Nephron progenitor cell (in vitro differentiated cells): ENCODE data around the gene CSTF3.
A peak's percentile ranks its signal among the peaks of the same experiment; 100 is the strongest.

Experiments
- DNase-seq: peaks from one replicate; pipeline ENCODE4 v3.0.0; 2021
- H3K27ac Mint-ChIP-seq: 2 replicates; pipeline ENCODE4 v1.8.0; 2021; ENCODE audit warnings: mild to moderate bottlenecking, moderate library complexity, mixed read lengths
- H3K27me3 Mint-ChIP-seq: 2 replicates; pipeline ENCODE4 v1.8.0; 2021; ENCODE audit warnings: mild to moderate bottlenecking, low read depth, mixed read lengths; ENCODE audit not compliant: poor library complexity
- H3K36me3 Mint-ChIP-seq: 2 replicates; pipeline ENCODE4 v1.8.0; 2021; ENCODE audit warnings: low read depth, mixed read lengths
- H3K4me1 Mint-ChIP-seq: 2 replicates; pipeline ENCODE4 v1.8.0; 2021; ENCODE audit warnings: mixed read lengths
- H3K4me3 Mint-ChIP-seq: 2 replicates; pipeline ENCODE4 v1.8.0; 2021; ENCODE audit warnings: mild to moderate bottlenecking, moderate library complexity, mixed read lengths
- H3K9me3 Mint-ChIP-seq: 2 replicates; pipeline ENCODE4 v1.8.0; 2021; ENCODE audit warnings: mild to moderate bottlenecking, moderate library complexity, mixed read lengths
- TF ChIP-seq, protein P1 (sequence below): fragments of 200-600 bp; sonication (generic); IDR thresholded peaks from 2 replicates; pipeline ENCODE4 v1.5.0; 2021; ENCODE audit warnings: antibody characterized with exemption

CSTF3 gene

DNA sequence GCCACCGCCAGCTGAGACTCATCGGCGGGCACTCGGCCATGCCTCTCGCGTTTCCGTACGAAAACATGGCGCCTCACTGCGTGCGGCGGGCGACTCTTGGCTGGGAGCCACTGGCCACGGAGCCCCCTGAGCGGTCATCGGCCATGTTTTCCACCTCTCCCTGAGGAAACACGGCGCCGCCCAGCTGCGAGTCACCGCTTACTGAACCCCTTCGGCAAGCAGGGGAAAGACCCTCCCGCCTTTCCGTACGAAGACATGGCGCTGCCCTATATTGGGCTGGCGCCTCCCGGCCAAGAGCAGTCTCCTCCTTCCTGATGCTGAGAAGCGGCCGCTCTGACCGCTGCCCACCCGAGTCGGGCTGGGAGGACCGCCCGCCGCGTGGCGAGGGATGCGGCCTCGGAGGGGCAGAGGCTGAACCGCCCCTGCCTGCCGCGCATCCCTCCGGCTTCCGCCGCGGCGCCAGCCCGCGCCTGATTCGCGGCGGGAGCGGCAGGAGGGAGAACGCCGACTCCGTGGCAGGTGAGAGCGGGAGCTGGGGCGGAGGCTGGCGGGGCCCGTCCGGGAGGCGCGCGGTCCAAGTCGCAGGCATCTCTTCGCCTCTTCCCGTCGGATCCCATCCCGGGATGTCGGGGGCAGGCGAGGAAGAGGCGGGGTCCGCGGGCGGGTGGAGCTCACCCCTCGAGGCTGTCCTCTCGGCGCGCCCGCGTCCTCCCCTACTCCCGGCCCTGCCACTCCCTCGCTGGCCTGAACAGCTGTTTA is 121.8 kb downstream of the CSTF3 start, which contains the start of gene TCP11L1:
Gene TCP11L1, plus strand, starts transcription at position 299 of the 759 bp plus-strand sequence. CDS start 4,202 bp downstream, outside the sequence.
- peak; percentile 87 for DNase-seq
- Mint-ChIP-seq H3K27ac (peak within 1 kb of the TSS; percentile 98), H3K36me3 (peaks cover 20% of the 10 kb centered on the region), H3K4me1 (peaks cover 27% of the 10 kb centered on the region), H3K9me3 (no peaks in the 10 kb centered on the region), H3K27me3 (no peaks in the 10 kb centered on the region), H3K4me3 (peak within 1 kb of the TSS; percentile 90)
- TF ChIP-seq, protein P1, sequence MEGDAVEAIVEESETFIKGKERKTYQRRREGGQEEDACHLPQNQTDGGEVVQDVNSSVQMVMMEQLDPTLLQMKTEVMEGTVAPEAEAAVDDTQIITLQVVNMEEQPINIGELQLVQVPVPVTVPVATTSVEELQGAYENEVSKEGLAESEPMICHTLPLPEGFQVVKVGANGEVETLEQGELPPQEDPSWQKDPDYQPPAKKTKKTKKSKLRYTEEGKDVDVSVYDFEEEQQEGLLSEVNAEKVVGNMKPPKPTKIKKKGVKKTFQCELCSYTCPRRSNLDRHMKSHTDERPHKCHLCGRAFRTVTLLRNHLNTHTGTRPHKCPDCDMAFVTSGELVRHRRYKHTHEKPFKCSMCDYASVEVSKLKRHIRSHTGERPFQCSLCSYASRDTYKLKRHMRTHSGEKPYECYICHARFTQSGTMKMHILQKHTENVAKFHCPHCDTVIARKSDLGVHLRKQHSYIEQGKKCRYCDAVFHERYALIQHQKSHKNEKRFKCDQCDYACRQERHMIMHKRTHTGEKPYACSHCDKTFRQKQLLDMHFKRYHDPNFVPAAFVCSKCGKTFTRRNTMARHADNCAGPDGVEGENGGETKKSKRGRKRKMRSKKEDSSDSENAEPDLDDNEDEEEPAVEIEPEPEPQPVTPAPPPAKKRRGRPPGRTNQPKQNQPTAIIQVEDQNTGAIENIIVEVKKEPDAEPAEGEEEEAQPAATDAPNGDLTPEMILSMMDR = no peak

DNA sequence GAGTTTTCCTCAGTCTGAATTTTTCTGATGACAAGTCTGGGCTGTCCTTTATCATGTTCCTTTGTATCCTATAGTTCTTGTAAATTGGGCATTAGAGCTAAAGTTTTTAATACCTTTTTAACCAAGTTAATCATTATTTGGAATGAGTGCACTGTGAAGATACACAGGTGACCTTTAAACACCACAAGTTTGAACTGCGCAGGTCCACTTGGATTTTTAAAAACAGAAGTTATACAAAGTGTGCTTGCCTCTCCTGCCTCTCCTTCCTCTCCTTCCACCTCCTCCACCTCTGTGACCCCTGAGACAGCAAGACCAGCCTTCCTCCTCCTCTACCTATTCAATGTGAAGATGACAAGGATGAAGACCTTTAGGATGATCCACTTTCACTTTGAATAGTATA is 126.3 kb downstream of the CSTF3 start:
- Mint-ChIP-seq H3K36me3 (peaks cover 30% of the 10 kb centered on the region), H3K27ac (peak overlapping the region; percentile 54)

More for the DNA sequence above, 126.3 kb downstream of the CSTF3 start:
- no peak for DNase-seq
- H3K27me3 Mint-ChIP-seq = no peaks in the 10 kb centered on the region
- no peaks in the 10 kb centered on the region for H3K9me3 Mint-ChIP-seq
- no peaks in the 10 kb centered on the region for H3K4me1 Mint-ChIP-seq
- H3K4me3 Mint-ChIP-seq = no peak overlapping the region
- TF ChIP-seq, protein P1 = no peak
